GM19463 (cell line): ENCODE data around the gene LCN1.
"Not testable (repeated sequence)": the region's sequence is repeated elsewhere in the genome, so short reads cannot be mapped to it uniquely, and the experiment has no call there.

ENCODE experiments used
- ATAC-seq: cut with Tn5 transposase; IDR thresholded peaks from one replicate; pipeline ENCODE4 v1.9.1; 2021; ENCODE audit warnings: mild to moderate bottlenecking, moderate library complexity; ENCODE audit not compliant: unreplicated experiment

LCN1 gene

GRCh38 chr9:135545646-135546176, 24.5 kb downstream of the LCN1 start, which contains the start of gene OBP2A:
Gene OBP2A, plus strand, starts transcription at chr9:135546126. Its CDS starts 55 bp downstream, at chr9:135546181.
- ATAC-seq, result not testable (repeated sequence)

GRCh38 chr9:135546792-135547617, 25.8 kb downstream of the LCN1 start:
- ATAC-seq, result not testable (repeated sequence)

- ATAC-seq, result no peak
Measured at GRCh38 chr9:135547756-135548736, 26.8 kb downstream of the LCN1 start.

GRCh38 chr9:135549478-135550343, 28.5 kb downstream of the LCN1 start:
- ATAC-seq, result not testable (repeated sequence)

DNA sequence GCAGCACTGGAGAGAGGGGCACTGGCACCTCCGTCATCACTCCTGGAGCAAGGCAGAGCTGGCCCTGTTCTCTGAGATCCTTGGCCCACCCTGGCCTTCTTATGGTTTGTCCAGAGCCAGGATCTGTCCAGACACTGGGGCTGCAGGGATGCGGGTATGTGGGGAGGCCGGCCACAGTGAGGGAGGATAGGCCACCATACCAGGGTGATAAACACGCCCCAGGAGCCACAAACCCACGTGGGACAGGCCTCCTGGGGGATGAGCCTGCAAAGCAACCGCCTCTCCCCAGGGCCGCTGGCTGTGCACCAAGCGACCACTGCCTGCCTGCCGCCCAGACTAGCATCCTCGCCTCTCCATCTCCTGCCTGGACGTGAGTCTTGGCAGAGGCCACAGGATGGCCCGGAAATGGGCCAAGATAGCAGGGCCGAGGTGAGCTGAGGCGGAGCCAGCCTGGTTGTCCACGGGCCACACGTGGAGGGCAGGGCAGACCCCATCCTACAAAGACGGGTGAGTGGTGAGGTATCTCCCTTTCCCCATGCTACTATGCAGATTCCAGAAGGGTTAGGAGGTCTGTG, 29.2 kb downstream of the LCN1 start:
- ATAC-seq, result no peak

DNA sequence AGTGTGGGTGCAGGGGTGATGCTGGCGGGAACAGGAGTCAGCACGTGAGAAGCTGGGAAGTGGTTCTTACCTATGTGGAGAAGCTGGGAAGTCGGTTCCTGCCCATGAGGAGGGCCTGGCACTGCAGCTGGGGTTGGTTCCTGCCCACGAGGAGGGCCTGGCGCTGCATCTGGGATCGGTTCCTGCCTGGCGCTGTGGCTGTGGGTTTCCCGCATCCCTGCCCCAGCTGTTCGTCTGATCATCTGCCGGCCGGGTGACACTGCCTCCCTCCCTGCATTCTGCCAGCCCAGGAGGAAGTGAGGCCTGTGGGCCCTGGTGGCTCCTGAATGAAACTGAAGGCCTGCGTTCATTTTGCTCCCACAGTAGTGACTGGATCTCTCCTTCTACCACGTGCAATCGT, 29.8 kb downstream of the LCN1 start:
- no peak for ATAC-seq

- ATAC-seq, result no peak
Measured at GRCh38 chr9:135551456-135551855, 30.2 kb downstream of the LCN1 start.

GRCh38 chr9:135552021-135552697, 30.9 kb downstream of the LCN1 start:
- no peak for ATAC-seq

DNA sequence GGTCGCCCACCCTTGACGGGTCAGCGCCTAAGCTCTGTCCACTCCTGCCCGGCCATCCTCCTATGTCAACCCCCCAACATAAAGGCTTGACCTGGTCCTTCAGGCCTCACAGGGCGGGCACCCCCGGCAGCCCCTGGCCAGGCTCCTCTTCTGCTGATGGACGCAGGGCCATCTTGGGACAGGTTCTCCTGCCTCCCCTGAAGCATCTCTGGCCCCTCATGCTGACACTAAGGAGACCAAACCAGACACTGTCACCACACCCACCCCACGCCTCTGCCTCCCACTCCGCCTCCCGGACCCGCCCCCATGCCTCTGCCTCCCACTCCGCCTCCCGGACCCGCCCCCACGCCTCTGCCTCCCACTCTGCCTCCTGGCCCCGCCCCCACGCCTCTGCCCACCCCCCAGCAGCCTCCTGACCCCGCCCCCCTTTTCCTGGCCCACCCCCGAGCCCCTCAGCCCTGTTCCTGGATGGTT, 31.5 kb downstream of the LCN1 start:
- no peak for ATAC-seq

GRCh38 chr9:135554718-135555117, 33.5 kb downstream of the LCN1 start:
- no peak for ATAC-seq

DNA sequence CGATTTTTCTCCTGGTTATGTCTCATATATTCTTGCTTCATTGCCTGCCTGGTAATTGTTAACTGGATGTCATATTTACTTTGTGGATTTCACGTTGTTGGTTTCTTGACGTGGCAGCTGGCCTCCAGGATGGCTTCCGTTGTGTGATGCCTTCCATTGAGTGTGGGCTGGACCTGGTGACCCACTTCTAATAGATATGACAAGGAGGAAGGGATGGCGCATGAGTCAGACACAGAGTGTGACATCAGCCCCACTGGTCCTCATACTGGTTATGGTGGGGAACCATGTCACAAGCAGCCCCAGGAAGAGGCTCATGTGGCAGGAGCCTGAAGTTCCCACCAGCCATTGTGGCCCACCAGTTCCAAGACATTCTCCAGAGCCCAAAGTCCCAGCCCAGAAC, 34.0 kb downstream of the LCN1 start:
- ATAC-seq, result no peak

- no peak for ATAC-seq
Measured at GRCh38 chr9:135555910-135556309, 34.7 kb downstream of the LCN1 start.

DNA sequence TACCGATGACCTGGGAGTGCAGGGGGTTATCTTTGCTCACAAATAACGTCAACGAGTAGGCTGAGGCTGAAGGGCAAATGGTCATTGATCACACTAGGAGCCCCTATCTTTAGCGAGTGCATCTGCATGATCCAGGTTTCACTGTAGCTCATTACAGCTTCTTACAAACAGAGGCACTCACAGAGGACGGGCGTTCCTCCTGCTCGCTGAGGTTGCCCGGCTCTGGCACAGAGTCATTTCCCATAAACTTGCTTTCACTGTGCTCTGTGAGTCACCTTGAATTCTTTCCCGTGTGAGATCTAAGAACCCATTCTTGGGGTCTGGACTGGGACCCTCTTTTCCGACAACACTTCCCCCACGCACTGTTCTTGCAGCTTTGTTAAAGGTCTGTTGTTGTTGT, 38.4 kb downstream of the LCN1 start:
- ATAC-seq, result no peak

- ATAC-seq, result no peak
Measured at GRCh38 chr9:135561391-135562234, 40.4 kb downstream of the LCN1 start, which contains the start of gene PAEP. Gene PAEP, plus strand, starts transcription at chr9:135561756.

DNA sequence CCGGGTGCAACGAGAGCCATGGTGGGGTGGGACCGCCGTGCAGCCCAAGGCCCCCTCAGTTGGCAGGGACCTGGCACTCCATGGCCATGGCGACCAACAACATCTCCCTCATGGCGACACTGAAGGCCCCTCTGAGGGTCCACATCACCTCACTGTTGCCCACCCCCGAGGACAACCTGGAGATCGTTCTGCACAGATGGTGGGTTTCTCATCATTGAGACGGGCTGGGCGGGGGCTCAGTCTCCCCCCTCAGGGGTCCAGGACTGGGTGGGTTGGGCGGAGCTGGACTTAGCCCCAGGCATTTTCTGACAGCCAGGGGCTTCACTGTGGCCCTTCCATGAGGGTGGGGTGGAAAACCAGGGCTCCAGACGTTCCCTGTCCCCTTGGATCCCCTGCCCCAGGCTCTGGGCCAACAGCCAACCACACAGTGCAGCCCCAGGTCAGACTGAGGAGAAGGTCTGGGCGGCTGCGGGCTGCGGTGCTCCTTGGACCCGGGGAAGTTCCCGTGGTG, 41.0 kb downstream of the LCN1 start:
- ATAC-seq, result no peak

GRCh38 chr9:135563039-135563476, 41.8 kb downstream of the LCN1 start:
- no peak for ATAC-seq

GRCh38 chr9:135563858-135564257, 42.6 kb downstream of the LCN1 start:
- ATAC-seq, result no peak

- ATAC-seq, result no peak
Measured at GRCh38 chr9:135565141-135565628, 43.9 kb downstream of the LCN1 start.
